ENCODE data around the gene TRABD2A.

DNA sequence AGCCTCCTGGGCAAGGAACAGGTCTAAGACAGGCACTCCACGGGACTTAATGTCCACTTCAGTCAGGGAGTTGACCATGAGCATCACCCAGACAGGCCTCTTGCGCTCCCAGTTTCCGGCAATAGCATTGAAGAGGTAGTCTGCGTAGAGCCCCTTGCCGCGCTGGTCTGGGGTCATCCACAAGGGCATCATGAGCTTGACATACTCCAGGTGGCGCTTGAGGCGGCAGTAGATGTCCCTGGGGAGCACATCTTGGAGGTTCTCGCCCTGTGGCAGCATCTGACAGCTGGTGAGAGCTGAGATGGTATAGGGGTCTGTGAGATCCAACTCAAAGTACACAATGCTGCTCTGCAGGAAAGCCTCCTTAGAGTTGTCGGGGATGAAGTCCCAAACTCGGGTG, 10.6 kb downstream of the TRABD2A start:
- TF ChIP-seq, protein P1, sequence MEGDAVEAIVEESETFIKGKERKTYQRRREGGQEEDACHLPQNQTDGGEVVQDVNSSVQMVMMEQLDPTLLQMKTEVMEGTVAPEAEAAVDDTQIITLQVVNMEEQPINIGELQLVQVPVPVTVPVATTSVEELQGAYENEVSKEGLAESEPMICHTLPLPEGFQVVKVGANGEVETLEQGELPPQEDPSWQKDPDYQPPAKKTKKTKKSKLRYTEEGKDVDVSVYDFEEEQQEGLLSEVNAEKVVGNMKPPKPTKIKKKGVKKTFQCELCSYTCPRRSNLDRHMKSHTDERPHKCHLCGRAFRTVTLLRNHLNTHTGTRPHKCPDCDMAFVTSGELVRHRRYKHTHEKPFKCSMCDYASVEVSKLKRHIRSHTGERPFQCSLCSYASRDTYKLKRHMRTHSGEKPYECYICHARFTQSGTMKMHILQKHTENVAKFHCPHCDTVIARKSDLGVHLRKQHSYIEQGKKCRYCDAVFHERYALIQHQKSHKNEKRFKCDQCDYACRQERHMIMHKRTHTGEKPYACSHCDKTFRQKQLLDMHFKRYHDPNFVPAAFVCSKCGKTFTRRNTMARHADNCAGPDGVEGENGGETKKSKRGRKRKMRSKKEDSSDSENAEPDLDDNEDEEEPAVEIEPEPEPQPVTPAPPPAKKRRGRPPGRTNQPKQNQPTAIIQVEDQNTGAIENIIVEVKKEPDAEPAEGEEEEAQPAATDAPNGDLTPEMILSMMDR (IDR thresholded peaks at IDR 0.05; ENCODE audit: low read length): no peak
- no peak for TF ChIP-seq EZH2phosphoT487 (IDR thresholded peaks at IDR 0.05; ENCODE audit: low read length)
